Skeletal muscle tissue (tissue), 4 donors: ENCODE measurements around the gene CASQ2. TPM values are rescaled to one million over a fixed set of nuclear protein-coding genes. Genes with fewer than 3 reads are reported as not detected.

Source experiments
- H3K27ac ChIP-seq: one replicate; pipeline ENCODE4 v1.7.0; 2013; ENCODE audit warnings: mild to moderate bottlenecking, low read depth, low read length, inconsistent platforms
- H3K27me3 ChIP-seq, 3 donors: one replicate each; pipeline ENCODE4 v1.7.0; 2013; ENCODE audit warnings: low read length in 3 of 3; ENCODE audit not compliant: control insufficient read depth in 3 of 3, insufficient read depth in 3 of 3
- H3K36me3 ChIP-seq, 3 donors: one replicate each; pipeline ENCODE4 v1.7.0; 2013; ENCODE audit warnings: low read length in 3 of 3; ENCODE audit not compliant: control insufficient read depth in 3 of 3, insufficient read depth in 3 of 3
- H3K4me1 ChIP-seq, 3 donors: one replicate each; pipeline ENCODE4 v1.7.0; 2013; ENCODE audit warnings: low read length in 3 of 3, mild to moderate bottlenecking in 3 of 3; ENCODE audit not compliant: control insufficient read depth in 3 of 3, insufficient read depth in 3 of 3
- H3K4me3 ChIP-seq, 3 donors: one replicate each; pipeline ENCODE4 v1.7.0; 2013; ENCODE audit warnings: low read length in 3 of 3
- H3K9ac ChIP-seq, 3 donors: one replicate each; pipeline ENCODE4 v1.7.0; 2013; ENCODE audit warnings: low read length in 3 of 3, mild to moderate bottlenecking in 3 of 3, moderate library complexity in 2 of 3, low read depth in 1 of 3
- H3K9me3 ChIP-seq, 3 donors: one replicate each; pipeline ENCODE4 v1.7.0; 2013; ENCODE audit warnings: low read length in 3 of 3; ENCODE audit not compliant: control insufficient read depth in 3 of 3
- total RNA-seq: library from RNA; depleted of rRNA; stranded (reverse); fragments of >200 nt; gene quantifications from one replicate; pipeline ENCODE4 v1.2.3, GENCODE V29; 2014
- donor health status: Osteomylitis.

Gene CASQ2
- total RNA-seq, 1 donor from 2014 or later = 416 TPM

- H3K4me3 ChIP-seq = no peak overlapping the region
- peaks cover 0 to 10% (median 5%) of the 10 kb centered on the region in 3 donors for H3K4me1 ChIP-seq
- no peak overlapping the region for H3K27ac ChIP-seq
- no peaks in the 10 kb centered on the region for H3K9me3 ChIP-seq
- H3K27me3 ChIP-seq = no peaks in the 10 kb centered on the region
- H3K9ac ChIP-seq = no peak overlapping the region
- H3K36me3 ChIP-seq = peaks cover 1 to 14% (median 3%) of the 10 kb centered on the region in 3 donors
These were observed 23.8 kb downstream of the CASQ2 start for GRCh38 chr1:115744646-115745275.

DNA sequence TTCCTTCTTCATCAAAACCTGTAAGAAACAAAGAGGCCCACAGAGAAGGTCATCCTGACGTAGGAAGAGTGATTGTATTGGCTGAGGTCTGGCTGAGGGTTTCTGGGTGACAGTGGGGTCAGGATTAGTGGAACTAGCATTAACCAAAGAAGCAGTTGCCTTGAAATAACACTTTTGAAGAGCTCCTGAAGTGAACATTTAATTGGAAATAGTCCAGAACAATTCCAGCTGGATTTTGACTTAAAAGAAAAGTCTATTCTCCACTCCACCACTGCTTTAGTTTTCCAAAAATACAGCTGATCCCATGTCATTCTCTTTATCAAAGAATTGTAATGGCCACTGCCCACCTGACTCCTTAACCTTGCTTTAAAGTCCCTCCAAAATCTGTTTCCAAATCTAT lies 27.7 kb downstream of the CASQ2 start:
- H3K27ac ChIP-seq = no peak overlapping the region
- H3K9ac ChIP-seq = no peak overlapping the region
- H3K9me3 ChIP-seq = no peaks in the 10 kb centered on the region
- no peaks in the 10 kb centered on the region for H3K27me3 ChIP-seq
- peaks cover 4 to 18% (median 12%) of the 10 kb centered on the region in 3 donors for H3K36me3 ChIP-seq
- H3K4me3 ChIP-seq = no peak overlapping the region
- H3K4me1 ChIP-seq = no peaks in the 10 kb centered on the region

DNA sequence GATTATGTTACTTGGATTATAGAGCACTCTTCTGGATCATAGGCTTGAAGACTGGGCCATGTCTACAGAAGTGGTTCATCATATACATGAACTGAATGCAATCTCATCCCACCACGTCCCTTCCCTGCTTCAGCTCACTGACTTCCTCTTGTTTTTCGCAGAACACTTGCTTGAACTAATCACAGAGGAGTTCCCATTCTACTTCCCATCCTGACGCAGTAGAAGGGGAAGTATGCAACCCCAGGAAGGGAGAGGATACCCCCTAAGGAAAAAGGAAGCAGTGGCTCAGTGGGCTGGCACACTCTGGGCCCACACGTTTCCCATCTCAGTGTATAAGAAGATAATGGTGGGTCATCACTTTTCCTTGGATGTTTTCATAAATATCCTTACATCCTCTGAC lies 36.2 kb downstream of the CASQ2 start:
- Histone ChIP-seq H3K27me3 (no peaks in the 10 kb centered on the region), H3K9ac (no peak overlapping the region), H3K4me3 (no peak overlapping the region), H3K36me3 (peaks cover 2 to 33% (median 12%) of the 10 kb centered on the region in 3 donors), H3K27ac (no peak overlapping the region), H3K4me1 (peaks cover 5 to 9% (median 5%) of the 10 kb centered on the region in 3 donors), H3K9me3 (no peaks in the 10 kb centered on the region)

GRCh38 chr1:115729756-115730155 lies 38.8 kb downstream of the CASQ2 start:
- Histone ChIP-seq H3K4me1 (peaks cover 5 to 10% (median 6%) of the 10 kb centered on the region in 3 donors), H3K4me3 (no peak overlapping the region), H3K9ac (no peak overlapping the region), H3K9me3 (no peaks in the 10 kb centered on the region), H3K36me3 (peaks cover 2 to 44% (median 19%) of the 10 kb centered on the region in 3 donors), H3K27me3 (no peaks in the 10 kb centered on the region), H3K27ac (no peak overlapping the region)

- Histone ChIP-seq H3K27ac (peak overlapping the region; percentile 63), H3K36me3 (peaks cover 1 to 44% (median 23%) of the 10 kb centered on the region in 3 donors), H3K4me1 (peaks cover 5 to 10% (median 6%) of the 10 kb centered on the region in 3 donors), H3K27me3 (no peaks in the 10 kb centered on the region), H3K9me3 (no peaks in the 10 kb centered on the region), H3K4me3 (no peak overlapping the region), H3K9ac (no peak overlapping the region)
These were observed 40.2 kb downstream of the CASQ2 start for GRCh38 chr1:115728341-115728740.

- Histone ChIP-seq H3K27me3 (no peaks in the 10 kb centered on the region), H3K9ac (no peak overlapping the region), H3K27ac (peak overlapping the region; percentile 63), H3K36me3 (peaks cover 1 to 42% (median 23%) of the 10 kb centered on the region in 3 donors), H3K4me1 (peaks cover 5 to 10% (median 6%) of the 10 kb centered on the region in 3 donors), H3K4me3 (no peak overlapping the region), H3K9me3 (no peaks in the 10 kb centered on the region)
These were observed 40.7 kb downstream of the CASQ2 start for GRCh38 chr1:115727706-115728249.

DNA sequence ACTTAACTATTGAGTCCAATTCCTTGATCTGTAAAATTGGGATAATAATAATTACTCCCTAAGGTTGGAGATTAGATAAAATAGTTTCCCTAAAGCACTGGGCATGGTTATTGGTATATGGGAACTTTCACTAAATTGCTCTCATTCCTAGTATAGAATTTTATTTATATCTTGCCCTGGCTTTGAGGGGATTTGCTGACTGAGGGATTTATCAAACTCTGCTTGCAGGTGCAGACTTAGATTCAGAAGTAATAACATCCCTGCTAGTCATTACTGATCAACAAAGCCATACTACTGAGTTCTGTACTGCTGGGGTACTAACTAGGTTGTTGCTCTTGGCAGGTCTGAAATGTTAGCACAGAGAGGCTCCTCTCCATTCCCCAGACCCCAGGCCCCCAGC lies 41.9 kb downstream of the CASQ2 start:
- no peaks in the 10 kb centered on the region for H3K27me3 ChIP-seq
- H3K27ac ChIP-seq = no peak overlapping the region
- H3K4me1 ChIP-seq = peaks cover 5 to 10% (median 6%) of the 10 kb centered on the region in 3 donors
- no peak overlapping the region for H3K4me3 ChIP-seq
- no peak overlapping the region for H3K9ac ChIP-seq
- H3K36me3 ChIP-seq = peaks cover 1 to 42% (median 15%) of the 10 kb centered on the region in 3 donors
- no peaks in the 10 kb centered on the region for H3K9me3 ChIP-seq

- no peak overlapping the region for H3K27ac ChIP-seq
These were observed 42.4 kb downstream of the CASQ2 start for GRCh38 chr1:115726161-115726560.

GRCh38 chr1:115725600-115725999 lies 42.9 kb downstream of the CASQ2 start:
- Histone ChIP-seq H3K27ac (no peak overlapping the region), H3K36me3 (peaks cover 1 to 36% (median 14%) of the 10 kb centered on the region in 3 donors), H3K9ac (no peak overlapping the region)

More at GRCh38 chr1:115726161-115726560, 42.4 kb downstream of the CASQ2 start:
- Histone ChIP-seq H3K4me3 (no peak overlapping the region), H3K36me3 (peaks cover 1 to 37% (median 14%) of the 10 kb centered on the region in 3 donors), H3K9me3 (no peaks in the 10 kb centered on the region), H3K27me3 (no peaks in the 10 kb centered on the region), H3K9ac (no peak overlapping the region), H3K4me1 (peaks cover 5 to 10% (median 6%) of the 10 kb centered on the region in 3 donors)

DNA sequence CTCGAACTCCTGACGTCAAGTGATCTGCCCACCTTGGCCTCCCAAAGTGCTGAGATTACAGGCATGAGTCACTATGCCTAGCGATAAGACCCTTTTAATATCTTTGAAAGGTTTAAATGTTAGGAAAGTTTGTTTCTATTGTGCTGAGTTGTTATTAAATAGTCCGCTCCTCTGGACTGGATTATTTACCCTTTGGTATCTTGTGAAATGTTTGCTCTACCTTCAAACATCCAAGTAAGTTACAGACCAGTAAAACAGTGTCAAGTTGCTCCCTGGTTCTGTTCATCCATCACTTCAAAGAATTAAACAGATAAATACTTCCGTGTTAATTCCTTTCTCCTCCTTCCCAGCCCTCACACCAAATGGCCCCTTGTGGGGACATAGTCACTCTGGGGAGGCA lies 44.8 kb downstream of the CASQ2 start:
- Histone ChIP-seq H3K36me3 (peaks cover 1 to 36% (median 17%) of the 10 kb centered on the region in 3 donors), H3K27ac (no peak overlapping the region), H3K27me3 (no peaks in the 10 kb centered on the region), H3K4me1 (peaks cover 5 to 10% (median 6%) of the 10 kb centered on the region in 3 donors), H3K4me3 (no peak overlapping the region), H3K9ac (no peak overlapping the region), H3K9me3 (no peaks in the 10 kb centered on the region)

More at GRCh38 chr1:115725600-115725999, 42.9 kb downstream of the CASQ2 start:
- no peaks in the 10 kb centered on the region for H3K27me3 ChIP-seq
- H3K9me3 ChIP-seq = no peaks in the 10 kb centered on the region
- peaks cover 5 to 10% (median 6%) of the 10 kb centered on the region in 3 donors for H3K4me1 ChIP-seq
- H3K4me3 ChIP-seq = no peak overlapping the region
